Muscle layer of duodenum (tissue), 2 donors: ENCODE results near the gene MMADHC.

Source experiments
- H3K27ac ChIP-seq: one replicate; pipeline ENCODE4 v1.7.0; 2013; ENCODE audit warnings: mild to moderate bottlenecking, low read length
- H3K27me3 ChIP-seq: one replicate; pipeline ENCODE4 v1.7.0; 2013; ENCODE audit warnings: low read depth, mild to moderate bottlenecking, control low read depth, low read length
- H3K36me3 ChIP-seq, 2 donors: one replicate each; pipeline ENCODE4 v1.7.0; 2013; ENCODE audit warnings: low read length in 2 of 2, control low read depth in 1 of 2, mild to moderate bottlenecking in 1 of 2; ENCODE audit not compliant: insufficient read depth in 2 of 2, control insufficient read depth in 1 of 2
- H3K4me1 ChIP-seq, 2 donors: one replicate each; pipeline ENCODE4 v1.7.0; 2013; ENCODE audit warnings: low read length in 2 of 2, mild to moderate bottlenecking in 2 of 2, control low read depth in 1 of 2, moderate library complexity in 1 of 2; ENCODE audit not compliant: insufficient read depth in 2 of 2, control insufficient read depth in 1 of 2
- H3K4me3 ChIP-seq, 2 donors: one replicate each; pipeline ENCODE4 v1.7.0; 2013; ENCODE audit warnings: low read length in 2 of 2, low read depth in 1 of 2, mild to moderate bottlenecking in 1 of 2
- H3K9me3 ChIP-seq, 2 donors: one replicate each; pipeline ENCODE4 v1.7.0; 2013; ENCODE audit warnings: low read length in 2 of 2, control low read depth in 1 of 2, mild to moderate bottlenecking in 1 of 2; ENCODE audit not compliant: control insufficient read depth in 1 of 2
- donor health status: healthy.

The MMADHC gene

DNA sequence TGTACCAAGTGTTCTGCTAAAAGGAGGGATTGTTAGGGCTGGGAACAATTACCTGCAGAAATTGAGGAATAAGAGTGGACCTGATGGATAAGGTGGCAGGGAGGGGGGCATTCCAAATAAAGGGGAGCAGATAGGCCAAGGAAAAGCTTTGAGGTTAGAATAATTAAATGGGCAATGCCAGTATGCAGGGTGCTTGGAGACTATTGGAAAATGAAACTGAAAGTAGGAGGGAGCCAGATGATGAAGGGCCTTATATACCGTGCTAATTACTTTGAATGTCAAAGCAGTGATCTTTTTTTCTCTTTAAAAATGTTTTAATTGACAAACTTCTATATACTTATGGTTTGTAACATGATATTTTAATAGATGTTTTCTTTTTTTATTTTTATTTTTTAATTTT, 42.9 kb downstream of the MMADHC start:
- Histone ChIP-seq H3K4me3 (peak overlapping the region; percentile 40 to 44), H3K27ac (no peak overlapping the region), H3K4me1 (no peaks in the 10 kb centered on the region)

DNA sequence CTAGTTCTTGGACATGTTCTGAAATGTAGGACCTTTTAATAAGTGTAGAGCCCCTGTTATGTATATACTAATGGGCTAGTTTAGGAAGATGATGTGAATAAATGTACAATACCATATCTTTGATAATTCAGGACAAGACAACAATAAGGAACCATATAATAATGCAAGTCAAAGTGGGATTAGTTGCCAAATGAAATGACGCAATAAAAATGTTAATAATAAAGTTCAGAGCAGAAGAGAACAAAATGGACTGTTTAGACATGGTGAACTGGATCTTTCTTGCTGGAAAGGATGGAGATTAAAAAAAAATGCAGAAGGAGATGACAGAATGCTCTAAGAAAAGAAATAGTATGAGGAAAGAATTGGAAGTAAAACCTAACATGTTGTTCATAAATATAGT, 43.7 kb downstream of the MMADHC start:
- no peaks in the 10 kb centered on the region for H3K27me3 ChIP-seq
- H3K4me1 ChIP-seq: no peaks in the 10 kb centered on the region
- H3K4me3 ChIP-seq: no peak overlapping the region
- H3K27ac ChIP-seq: no peak overlapping the region
- H3K9me3 ChIP-seq: no peaks in the 10 kb centered on the region
- no peaks in the 10 kb centered on the region for H3K36me3 ChIP-seq

More for the DNA sequence above, 42.9 kb downstream of the MMADHC start:
- Histone ChIP-seq H3K9me3 (no peaks in the 10 kb centered on the region), H3K27me3 (no peaks in the 10 kb centered on the region), H3K36me3 (no peaks in the 10 kb centered on the region)

DNA sequence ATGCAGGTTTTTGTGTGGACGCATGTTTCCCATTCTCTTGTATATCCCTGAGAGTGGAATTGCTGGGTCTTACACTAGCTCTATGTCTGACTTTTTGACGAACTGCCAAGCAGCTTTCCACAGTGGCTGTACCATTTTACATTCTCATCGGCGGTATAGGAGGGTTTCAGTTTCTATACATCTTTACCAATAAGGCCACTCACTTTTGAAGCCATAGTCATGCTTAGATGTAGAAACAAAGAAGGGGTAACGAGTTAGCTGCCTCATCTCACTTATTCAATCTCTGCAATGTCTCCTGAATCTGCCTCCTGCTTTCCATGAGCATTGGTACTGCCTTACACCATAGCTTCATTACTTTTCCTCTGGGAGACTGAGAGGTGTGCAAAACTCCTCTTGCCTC, 47.4 kb downstream of the MMADHC start:
- Histone ChIP-seq H3K27me3 (no peaks in the 10 kb centered on the region), H3K4me3 (no peak overlapping the region), H3K4me1 (no peaks in the 10 kb centered on the region), H3K36me3 (no peaks in the 10 kb centered on the region), H3K9me3 (no peaks in the 10 kb centered on the region), H3K27ac (no peak overlapping the region)

DNA sequence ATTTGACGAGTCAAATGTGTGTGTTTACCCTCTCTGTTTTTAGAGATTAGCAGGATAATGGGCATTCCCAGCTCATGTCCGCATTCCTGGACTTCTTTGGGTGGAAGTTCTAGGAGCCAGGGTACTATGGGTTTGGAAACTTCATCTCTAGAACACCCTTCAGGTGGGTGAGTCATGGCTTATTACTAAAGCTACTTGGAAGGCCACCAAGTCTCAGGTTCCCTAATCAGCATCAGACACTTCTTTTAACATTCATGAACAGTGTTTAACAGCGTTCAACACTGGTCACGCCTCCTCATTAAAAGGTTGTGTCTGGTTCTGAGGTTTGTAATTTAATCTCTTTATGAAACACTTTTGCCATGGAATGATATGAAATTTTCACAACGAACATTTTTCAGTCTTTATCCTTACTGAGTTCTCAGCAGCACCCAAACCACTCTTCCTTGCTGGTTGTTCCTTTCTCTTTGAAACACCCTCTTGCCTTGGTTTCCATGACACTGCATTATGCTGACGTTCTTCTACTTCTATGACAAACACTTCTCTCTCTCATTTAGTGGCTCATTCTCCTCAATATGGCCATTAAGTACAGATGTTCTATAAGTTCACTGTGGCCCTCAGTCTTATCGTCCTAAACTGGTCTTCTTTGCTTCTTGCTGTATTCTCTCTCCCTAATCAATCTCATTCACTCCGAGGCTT, 49.3 kb downstream of the MMADHC start:
- Histone ChIP-seq H3K4me3 (no peak overlapping the region), H3K27ac (no peak overlapping the region), H3K27me3 (no peaks in the 10 kb centered on the region), H3K4me1 (no peaks in the 10 kb centered on the region), H3K36me3 (no peaks in the 10 kb centered on the region), H3K9me3 (no peaks in the 10 kb centered on the region)

- Histone ChIP-seq H3K27ac (no peak overlapping the region), H3K9me3 (no peaks in the 10 kb centered on the region), H3K4me3 (no peak overlapping the region), H3K4me1 (no peaks in the 10 kb centered on the region), H3K36me3 (no peaks in the 10 kb centered on the region), H3K27me3 (no peaks in the 10 kb centered on the region)
Observed at GRCh38 chr2:149537092-149537726, 50.4 kb downstream of the MMADHC start.

- Histone ChIP-seq H3K36me3 (no peaks in the 10 kb centered on the region), H3K27ac (no peak overlapping the region), H3K9me3 (no peaks in the 10 kb centered on the region), H3K27me3 (no peaks in the 10 kb centered on the region), H3K4me1 (no peaks in the 10 kb centered on the region), H3K4me3 (no peak overlapping the region)
Observed at GRCh38 chr2:149536649-149537048, 50.9 kb downstream of the MMADHC start.

- no peaks in the 10 kb centered on the region for H3K36me3 ChIP-seq
- no peaks in the 10 kb centered on the region for H3K27me3 ChIP-seq
- no peaks in the 10 kb centered on the region for H3K4me1 ChIP-seq
- no peaks in the 10 kb centered on the region for H3K9me3 ChIP-seq
- no peak overlapping the region for H3K4me3 ChIP-seq
- no peak overlapping the region for H3K27ac ChIP-seq
Observed at GRCh38 chr2:149534674-149535073, 52.9 kb downstream of the MMADHC start.

DNA sequence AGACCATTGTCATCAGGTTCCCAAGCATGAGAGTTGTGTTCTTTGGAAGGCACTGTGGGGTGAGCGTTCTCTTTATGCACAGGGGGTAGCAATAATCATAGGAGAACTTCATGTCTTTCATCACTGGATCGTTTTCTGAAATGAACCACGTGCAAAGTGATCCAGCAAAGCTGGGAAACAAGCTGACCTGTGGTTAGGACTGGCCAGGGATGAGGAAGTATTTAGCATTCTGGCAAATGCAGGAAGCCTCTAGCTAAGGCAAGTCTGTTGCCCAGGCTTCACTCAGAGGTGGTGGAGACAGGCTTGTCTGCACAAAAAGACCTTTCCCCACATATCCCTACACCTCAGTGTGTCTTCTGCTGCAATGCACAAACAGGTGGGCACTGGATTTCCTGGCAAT, 58.6 kb downstream of the MMADHC start:
- Histone ChIP-seq H3K4me3 (no peak overlapping the region), H3K9me3 (no peaks in the 10 kb centered on the region), H3K36me3 (no peaks in the 10 kb centered on the region), H3K27me3 (no peaks in the 10 kb centered on the region), H3K27ac (no peak overlapping the region), H3K4me1 (no peaks in the 10 kb centered on the region)

DNA sequence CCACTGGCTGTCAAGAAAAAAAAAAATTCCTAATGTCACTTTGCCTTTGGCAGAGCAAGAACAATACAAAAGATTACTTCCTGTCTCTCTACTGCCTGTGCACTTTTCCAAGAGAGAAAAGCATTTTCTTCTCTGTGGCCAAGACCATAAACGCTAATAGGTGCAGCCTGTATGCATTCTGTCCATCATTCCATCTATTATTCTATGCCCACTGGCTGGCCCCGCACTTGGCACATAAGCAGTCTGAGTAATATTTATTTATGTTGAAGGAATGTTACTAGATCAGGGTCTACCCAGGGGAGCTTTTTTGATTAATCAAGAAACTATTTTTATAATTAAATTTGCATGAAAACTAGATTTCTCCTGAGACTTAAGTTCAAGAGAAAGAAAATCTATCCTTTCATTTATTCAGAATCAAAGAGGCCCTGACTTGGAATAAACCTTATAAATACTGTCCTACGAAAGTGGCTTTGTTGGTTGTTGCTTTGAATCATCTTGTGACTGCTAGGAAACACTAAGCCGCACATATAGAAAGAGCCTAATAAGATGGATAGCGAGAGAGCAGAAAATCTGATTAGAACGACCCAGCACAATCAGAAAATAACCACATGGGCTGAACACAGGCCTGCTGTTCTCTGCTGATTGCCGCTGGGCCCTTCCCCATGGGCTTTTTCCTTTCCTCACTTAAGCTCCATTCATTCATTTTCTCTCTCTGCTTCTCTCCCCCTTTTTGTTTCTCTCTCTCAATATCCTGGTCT, 59.4 kb downstream of the MMADHC start:
- H3K27ac ChIP-seq: no peak overlapping the region
- no peaks in the 10 kb centered on the region for H3K4me1 ChIP-seq
- H3K27me3 ChIP-seq: no peaks in the 10 kb centered on the region
- no peak overlapping the region for H3K4me3 ChIP-seq
- no peaks in the 10 kb centered on the region for H3K36me3 ChIP-seq
- H3K9me3 ChIP-seq: no peaks in the 10 kb centered on the region

DNA sequence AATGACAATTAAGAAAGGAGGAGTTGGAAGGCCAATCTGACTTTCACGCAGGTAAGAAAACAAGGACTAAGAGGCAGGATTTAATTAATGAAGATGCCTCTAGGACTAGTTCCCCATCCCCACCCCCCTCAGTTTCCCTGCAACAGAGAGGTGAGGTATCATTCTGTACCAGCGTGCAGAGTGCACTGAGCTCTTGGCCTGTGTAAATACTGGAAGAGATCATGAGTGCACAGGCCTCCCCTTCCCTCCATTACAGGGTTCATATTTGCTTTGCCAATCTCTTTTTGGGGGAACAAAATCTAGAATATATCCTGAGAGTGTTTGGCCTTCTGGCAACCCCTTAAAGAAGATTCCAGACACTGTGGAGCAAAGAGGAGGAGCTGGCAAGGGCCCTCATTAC, 60.9 kb downstream of the MMADHC start:
- no peak overlapping the region for H3K27ac ChIP-seq
- H3K4me3 ChIP-seq: no peak overlapping the region
- no peaks in the 10 kb centered on the region for H3K36me3 ChIP-seq

GRCh38 chr2:149525323-149525722, 62.3 kb downstream of the MMADHC start:
- no peak overlapping the region for H3K27ac ChIP-seq
- no peaks in the 10 kb centered on the region for H3K36me3 ChIP-seq
- no peak overlapping the region for H3K4me3 ChIP-seq
- H3K27me3 ChIP-seq: no peaks in the 10 kb centered on the region
- no peaks in the 10 kb centered on the region for H3K4me1 ChIP-seq
- no peaks in the 10 kb centered on the region for H3K9me3 ChIP-seq

More for the DNA sequence above, 60.9 kb downstream of the MMADHC start:
- Histone ChIP-seq H3K27me3 (no peaks in the 10 kb centered on the region), H3K9me3 (no peaks in the 10 kb centered on the region), H3K4me1 (no peaks in the 10 kb centered on the region)
